T-helper 1 cell (primary cell): ENCODE data around the gene ZNF800.

Source experiments
- DNase-seq, 5 donors: peaks; one replicate each; pipeline ENCODE4 v3.0.0-alpha.2; 2012 to 2020

Gene ZNF800

DNA sequence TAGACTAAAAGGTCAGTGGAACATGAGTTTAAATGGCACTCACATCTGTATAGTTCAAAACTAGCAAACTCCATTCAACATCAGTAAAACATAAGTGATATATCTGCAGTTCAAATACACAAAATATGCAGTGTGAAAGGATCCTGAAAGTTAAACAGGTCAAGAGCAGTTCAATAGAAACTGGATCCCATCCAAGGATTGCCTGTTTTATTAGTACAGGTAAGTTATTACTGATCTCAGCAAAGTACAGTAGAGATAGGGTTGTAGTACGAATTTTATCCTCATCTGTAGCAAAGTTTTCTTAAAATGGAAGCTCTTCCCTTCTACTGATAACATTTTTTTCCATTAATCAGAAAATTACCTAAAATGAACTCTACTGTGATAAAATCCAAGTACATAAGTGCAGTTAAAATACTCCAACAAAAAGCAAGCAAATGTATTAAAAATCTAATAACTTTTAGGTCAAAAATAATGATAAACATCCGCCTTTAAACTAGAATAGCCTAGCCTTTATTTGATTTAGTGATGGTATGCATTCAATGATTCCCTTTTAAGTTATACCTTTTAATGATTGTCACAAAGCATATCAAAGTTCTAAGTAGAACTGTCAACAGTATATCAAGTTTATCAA, 2.2 kb downstream of the ZNF800 start:
- no peak for DNase-seq

GRCh38 chr7:127389321-127389720, 3.2 kb downstream of the ZNF800 start:
- no peak for DNase-seq

DNA sequence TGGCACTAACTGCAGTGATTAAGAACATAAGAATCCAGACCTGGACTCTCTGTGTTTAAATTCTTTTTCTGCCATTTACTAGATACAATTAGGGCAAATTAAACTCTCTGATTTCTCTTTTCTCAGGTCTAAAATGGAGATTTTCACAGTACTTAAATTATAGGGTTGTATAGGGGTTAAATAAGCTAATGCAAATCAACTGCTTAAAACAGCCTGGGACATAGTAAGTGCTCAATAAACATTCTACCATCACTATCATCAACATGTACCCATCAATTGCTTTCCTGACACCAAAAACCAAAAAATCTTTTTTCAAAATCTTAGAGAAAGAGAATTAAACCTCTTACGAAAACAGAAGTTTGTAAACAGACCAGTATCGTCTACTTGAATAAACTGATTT, 4.5 kb downstream of the ZNF800 start:
- DNase-seq, result no peak

- DNase-seq, result no peak
These were observed 9.2 kb downstream of the ZNF800 start for GRCh38 chr7:127383123-127383835.

DNA sequence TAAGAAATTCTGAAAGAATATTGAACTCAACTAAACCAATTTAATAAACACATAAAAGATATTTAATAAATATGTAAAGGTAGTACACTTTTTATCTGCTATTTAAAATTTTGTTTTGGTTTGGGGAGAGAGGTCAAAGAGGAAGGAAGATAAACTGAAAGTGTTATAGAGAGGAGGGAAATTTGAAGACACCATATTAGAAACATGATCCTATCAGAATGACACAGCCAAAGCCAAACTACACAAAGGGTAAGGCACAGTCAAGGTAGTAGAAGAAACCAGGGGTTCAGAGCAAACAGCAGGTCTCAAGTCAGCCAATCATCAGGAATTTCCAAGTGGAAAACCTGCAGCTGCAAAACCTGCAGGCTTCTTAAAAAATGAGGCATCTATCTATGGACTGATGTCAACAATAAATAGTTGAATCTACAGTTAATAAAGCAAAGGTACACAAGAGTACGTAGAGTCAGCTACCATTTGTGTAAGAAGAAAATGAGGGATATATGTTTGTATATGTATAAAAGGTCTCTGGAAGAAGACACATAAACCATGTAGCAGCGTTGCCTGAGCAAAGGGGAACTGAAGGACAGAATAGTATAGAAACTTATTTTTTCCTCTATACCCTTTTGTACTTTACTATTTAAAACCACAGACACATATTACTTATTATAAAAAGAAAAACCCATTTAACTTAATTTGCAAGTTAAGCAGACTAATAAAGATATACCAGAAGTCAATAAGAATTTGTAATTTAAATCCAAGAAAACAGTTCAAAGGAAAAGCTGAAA, 10.0 kb downstream of the ZNF800 start:
- DNase-seq, result no peak

GRCh38 chr7:127380479-127380878, 12.0 kb downstream of the ZNF800 start:
- no peak for DNase-seq

DNA sequence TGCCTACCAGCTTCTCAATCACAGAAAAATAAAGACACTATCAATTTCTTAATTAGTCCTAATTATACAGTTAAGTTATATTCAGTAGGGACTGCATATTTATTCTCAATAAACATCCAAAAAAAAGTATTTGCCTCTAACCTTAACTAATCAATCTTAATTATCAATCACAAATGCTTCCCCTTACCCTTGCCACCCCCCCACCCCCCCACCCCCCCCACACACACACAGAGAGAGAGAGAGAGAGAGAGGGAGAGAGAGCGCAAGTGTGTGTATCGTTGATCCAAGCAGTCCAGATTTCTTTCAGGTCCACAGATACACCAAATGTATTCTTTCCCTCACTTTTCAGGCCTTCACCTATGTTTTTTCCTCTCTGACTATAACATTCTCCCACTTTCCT, 12.9 kb downstream of the ZNF800 start:
- no peak for DNase-seq

DNA sequence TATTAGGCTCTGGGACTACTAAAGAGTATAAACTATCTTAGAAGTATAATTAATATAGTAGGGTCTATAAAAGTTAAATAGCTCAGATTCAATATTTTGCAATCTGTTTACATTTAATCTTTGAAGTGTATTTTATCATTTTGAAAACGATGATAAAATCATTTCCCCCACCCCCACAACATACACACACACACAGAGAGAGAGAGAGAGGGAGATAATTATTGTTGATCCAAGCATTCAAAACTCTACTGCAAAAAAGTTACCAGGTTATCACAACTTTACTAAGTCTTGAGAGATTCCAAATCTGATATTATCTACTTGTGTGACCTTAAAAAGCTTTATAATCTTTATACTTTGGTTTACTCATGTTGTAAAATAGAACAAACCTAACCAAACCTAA, 14.0 kb downstream of the ZNF800 start:
- DNase-seq, result no peak

DNA sequence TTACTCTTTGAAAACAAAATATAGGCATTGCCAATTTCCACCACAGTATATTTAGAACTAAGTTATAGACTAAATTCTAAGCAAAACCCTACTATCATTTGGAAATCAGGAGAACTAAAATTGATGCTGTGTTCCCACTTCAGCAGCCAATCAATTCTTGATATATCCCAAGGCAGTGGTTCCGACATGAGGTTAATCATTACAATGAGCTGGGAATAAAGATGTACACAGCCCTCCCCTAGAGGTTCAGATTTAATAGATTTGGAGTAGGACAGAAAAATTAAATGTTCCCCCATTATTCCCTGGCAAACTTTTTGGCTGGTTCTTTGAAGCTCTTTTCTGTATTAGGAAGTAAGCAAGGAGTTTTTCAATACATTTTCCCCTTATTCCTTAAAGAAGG, 15.1 kb downstream of the ZNF800 start:
- DNase-seq, result no peak

- peak in 1 of 5 donors; percentile 23 for DNase-seq
These were observed 16.9 kb downstream of the ZNF800 start for GRCh38 chr7:127375631-127376030.

DNA sequence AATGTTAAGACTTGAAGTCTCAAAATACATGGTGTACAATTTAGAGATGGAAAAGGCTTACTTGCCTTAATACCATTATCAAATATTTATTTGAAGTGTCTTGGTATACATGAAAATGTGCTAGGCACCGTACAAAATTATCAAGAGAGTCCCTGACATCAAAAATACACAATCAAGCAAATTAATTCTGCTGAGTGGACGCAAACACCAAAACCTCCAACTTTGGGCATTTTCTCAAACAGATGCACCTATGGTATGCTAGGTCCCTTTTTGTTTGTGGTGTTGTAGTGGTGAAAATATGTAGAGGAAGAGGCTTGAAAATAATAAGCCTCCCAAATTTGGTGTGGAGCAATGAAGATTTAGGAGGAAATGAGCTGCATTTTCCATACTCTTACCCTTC, 24.8 kb downstream of the ZNF800 start:
- no peak for DNase-seq

DNA sequence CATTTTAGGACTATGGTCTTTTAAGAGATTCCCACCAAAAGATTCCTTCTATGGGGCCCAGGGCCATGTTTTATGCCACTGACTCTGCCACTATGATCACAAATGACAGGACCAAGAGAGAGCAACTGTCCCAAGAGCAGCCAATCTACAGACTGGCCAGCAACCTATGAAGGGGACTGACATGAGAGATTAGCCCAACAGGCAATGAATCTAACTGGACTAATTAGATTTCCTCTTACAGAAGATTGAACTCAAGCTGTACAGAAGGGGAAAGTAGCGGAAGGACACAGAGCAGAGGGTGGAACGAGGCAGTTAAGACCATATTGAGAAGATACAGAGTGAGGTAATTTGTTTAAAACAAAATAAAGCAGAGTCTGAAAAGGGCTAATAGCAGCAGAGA, 25.8 kb downstream of the ZNF800 start:
- DNase-seq, result no peak

- no peak for DNase-seq
These were observed 26.6 kb downstream of the ZNF800 start for GRCh38 chr7:127365957-127366315.

DNA sequence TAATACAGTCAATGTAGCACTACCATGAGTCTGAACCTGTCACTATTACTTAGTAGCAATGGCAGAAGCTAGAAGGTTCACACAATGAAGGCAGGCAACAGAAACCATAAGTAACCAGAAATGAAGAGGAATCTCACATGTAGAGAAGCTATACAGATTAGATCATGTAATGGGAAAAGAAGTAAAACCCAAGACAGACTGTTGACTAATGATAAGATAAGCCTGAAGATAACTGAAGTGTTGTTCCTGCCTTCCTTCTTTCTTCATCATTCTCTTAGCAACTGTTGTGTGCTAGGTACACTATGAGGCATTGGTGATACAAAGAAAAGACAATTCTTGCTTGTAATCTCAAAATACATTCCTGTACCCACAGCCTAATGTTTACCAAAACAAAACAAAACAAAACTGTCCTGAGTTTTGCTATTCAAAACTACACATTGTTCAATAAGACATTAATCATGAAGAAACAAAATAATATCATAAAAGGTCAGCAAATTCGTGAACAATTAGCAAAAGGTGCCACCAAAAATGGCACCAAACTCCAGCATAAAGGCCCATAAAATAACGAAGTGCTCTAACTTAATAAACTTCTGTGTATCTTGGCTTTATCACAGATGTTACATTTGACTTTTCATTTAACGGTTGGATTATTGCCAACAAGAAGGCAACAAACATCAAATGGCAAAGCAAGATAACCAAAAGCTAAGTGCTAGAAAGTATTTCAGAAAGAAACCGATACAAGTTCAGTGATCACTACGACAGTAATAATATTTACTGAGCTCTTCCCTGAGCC, 27.1 kb downstream of the ZNF800 start:
- DNase-seq, result no peak

DNA sequence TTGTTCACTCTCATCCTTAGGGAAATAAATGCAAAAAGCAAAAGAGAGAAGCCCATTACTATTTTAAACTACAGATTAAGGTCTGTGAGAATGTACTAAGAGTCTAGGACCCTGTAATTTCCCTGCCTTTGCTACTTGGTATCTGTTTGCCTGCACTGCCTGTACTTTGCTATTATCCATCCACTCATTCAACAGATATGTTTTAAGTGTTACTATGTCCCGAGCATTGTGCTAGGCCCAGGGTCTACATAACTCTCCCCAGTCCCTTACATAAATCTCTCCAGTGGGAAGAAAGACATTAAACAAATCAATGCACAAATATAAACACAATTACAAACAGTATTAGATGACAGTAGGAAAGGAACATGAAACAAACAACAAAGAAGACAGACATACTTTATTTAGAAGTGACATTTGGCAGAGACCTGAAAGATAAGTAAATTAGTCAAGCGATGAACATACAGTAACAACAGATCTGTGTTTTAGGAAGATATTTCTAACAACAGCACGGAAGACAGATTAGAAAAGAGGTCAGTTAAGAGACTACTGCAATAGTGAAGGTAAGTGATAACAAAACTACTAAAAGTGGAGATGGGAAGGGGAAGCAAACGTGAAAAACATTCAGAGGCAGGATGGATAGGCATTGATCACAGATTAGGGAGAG, 30.0 kb downstream of the ZNF800 start:
- no peak for DNase-seq

DNA sequence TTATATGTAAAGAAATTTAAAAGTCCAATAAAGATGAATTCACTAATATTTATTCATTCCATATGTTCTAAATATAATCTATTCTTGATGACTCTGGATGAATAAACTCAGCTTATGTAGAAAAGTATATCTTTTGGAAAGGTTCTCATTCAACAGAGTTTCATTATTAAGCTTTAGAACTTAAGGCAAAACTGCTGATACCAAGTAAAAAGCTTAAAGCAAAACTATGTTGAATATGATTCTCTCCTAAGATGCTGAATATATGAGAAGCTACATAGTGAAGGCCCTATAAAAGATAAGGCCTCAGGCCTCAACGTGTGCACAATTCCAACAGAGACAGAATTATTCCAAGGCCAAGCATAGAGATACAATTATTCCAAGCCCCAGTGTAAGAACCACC, 30.8 kb downstream of the ZNF800 start:
- no peak for DNase-seq

- no peak for DNase-seq
These were observed 33.5 kb downstream of the ZNF800 start for GRCh38 chr7:127359011-127359410.

- no peak for DNase-seq
These were observed 38.6 kb downstream of the ZNF800 start for GRCh38 chr7:127353897-127354296.

- DNase-seq, result no peak
These were observed 41.9 kb downstream of the ZNF800 start for GRCh38 chr7:127350586-127350985.

DNA sequence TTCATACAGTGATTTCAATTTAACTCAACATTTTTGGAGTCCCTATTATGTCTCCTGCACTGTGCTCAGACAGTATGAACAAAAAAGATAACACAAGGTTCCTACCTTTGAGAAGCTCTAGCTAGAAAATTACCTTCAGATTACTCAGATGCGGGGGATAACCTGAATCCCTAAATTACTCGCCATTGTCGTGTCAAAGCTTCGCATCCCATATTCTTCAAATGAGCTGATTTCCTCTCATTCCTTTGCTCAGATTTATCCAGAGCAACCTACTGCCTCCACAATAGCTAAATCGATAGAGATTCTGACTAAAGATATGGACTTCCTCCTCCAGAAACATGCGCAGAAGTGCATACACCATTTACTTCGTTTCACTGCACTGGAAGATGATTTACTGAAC, 42.6 kb downstream of the ZNF800 start:
- DNase-seq, result no peak

DNA sequence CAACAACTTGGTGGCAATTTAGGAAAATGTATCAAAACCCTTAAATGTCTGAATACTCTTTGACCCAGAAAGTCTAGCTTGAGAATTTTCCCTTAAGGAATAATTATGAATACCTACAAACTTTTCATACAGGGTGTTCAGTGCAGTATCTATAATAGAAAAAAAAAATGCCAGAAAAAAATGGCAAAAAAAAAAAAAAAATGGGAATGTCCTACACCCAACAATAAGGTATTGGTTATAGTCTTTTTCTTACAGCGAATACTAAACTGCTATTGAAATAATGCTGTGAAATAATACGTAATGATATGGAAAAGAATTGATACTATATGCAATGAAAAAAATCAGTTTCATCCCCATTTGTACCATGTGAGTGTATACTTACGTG, 44.3 kb downstream of the ZNF800 start:
- no peak for DNase-seq

- peak; percentile 42 to 71 (median 58) for DNase-seq
These were observed 44.8 kb downstream of the ZNF800 start for GRCh38 chr7:127347567-127348246.
